Lower lobe of right lung (tissue), 2 donors: ENCODE data around the gene ASB10. TPM values are rescaled to one million over a fixed set of nuclear protein-coding genes. Genes with fewer than 3 reads are reported as not detected.

Experiments
- ATAC-seq, 2 donors: fragments of 200-7000 bp; cut with Tn5 transposase; one replicate each; pipeline ENCODE4 v1.9.1; 2020 to 2022; ENCODE audit warnings: mild to moderate bottlenecking in 2 of 2, moderate library complexity in 2 of 2
- DNase-seq: peaks from one replicate; pipeline ENCODE4 v3.0.0-alpha.2; 2020
- H3K27ac ChIP-seq: fragments of 200-600 bp; one replicate; pipeline ENCODE4 v1.8.0; 2022
- H3K27me3 ChIP-seq: fragments of 200-600 bp; one replicate; pipeline ENCODE4 v1.8.0; 2022; ENCODE audit warnings: low read depth
- H3K36me3 ChIP-seq: fragments of 200-600 bp; one replicate; pipeline ENCODE4 v1.8.0; 2022; ENCODE audit warnings: mild to moderate bottlenecking
- H3K4me1 ChIP-seq: fragments of 200-600 bp; one replicate; pipeline ENCODE4 v1.8.0; 2022
- H3K4me3 ChIP-seq: fragments of 200-600 bp; one replicate; pipeline ENCODE4 v1.8.0; 2022; ENCODE audit warnings: mild to moderate bottlenecking
- H3K9me3 ChIP-seq: fragments of 200-600 bp; one replicate; pipeline ENCODE4 v1.8.0; 2022
- CTCF ChIP-seq: fragments of 200-600 bp; IDR thresholded peaks from one replicate; pipeline ENCODE4 v1.8.0; 2022; ENCODE audit warnings: antibody characterized with exemption, mild to moderate bottlenecking
- intact Hi-C: fragments of 100-400 bp; cut with DNase I; formaldehyde crosslinking; loops from one replicate; pipeline ENCODE4 v1.11.0; 2022
- total RNA-seq: library from RNA; stranded (reverse); fragmentation: NEBNext Ultra II Directional; extraction: Animal tissue kit (Norgen Biotek cat#: 25700); gene quantifications from one replicate; pipeline ENCODE4 v1.2.1, GENCODE V29; 2021
- donor health status: DM: no; HTN: yes; CAD: no; lungs with severe emphysema.

The ASB10 gene
- total RNA-seq, 1 donor from 2014 or later: not detected

GRCh38 chr7:151232917-151233701 is 46.1 kb upstream of the ASB10 start:
- intact Hi-C loops: no loop called here
- Histone ChIP-seq H3K27me3 (no peaks in the 10 kb centered on the region), H3K9me3 (no peaks in the 10 kb centered on the region), H3K27ac (peak overlapping the region; percentile 76), H3K4me1 (peaks cover 18% of the 10 kb centered on the region), H3K36me3 (peaks cover 37% of the 10 kb centered on the region), H3K4me3 (peak overlapping the region; percentile 74)
- no peak for TF ChIP-seq CTCF
- DNase-seq: no peak
- ATAC-seq: peak; percentile 74 to 76

GRCh38 chr7:151232091-151232916 is 45.3 kb upstream of the ASB10 start, which contains the start of gene CHPF2:
TSS of gene CHPF2 (plus strand) at chr7:151232483. CDS start at chr7:151234012, 1,529 bp downstream.
- H3K4me1 ChIP-seq: peaks cover 24% of the 10 kb centered on the region
- no peaks in the 10 kb centered on the region for H3K27me3 ChIP-seq
- H3K9me3 ChIP-seq: no peaks in the 10 kb centered on the region
- peak within 1 kb of the TSS; percentile 76 for H3K27ac ChIP-seq
- DNase-seq: peak; percentile 97
- intact Hi-C loops: no loop called here
- H3K4me3 ChIP-seq: peak within 1 kb of the TSS; percentile 74
- no peak for TF ChIP-seq CTCF
- peaks cover 29% of the 10 kb centered on the region for H3K36me3 ChIP-seq
- peak; percentile 96 to 98 for ATAC-seq

GRCh38 chr7:151231080-151231479 is 44.0 kb upstream of the ASB10 start:
- H3K4me1 ChIP-seq: peaks cover 29% of the 10 kb centered on the region
- H3K27ac ChIP-seq: no peak overlapping the region
- no peak for DNase-seq
- H3K9me3 ChIP-seq: no peaks in the 10 kb centered on the region
- H3K27me3 ChIP-seq: no peaks in the 10 kb centered on the region
- no peak for ATAC-seq
- H3K36me3 ChIP-seq: peaks cover 17% of the 10 kb centered on the region
- intact Hi-C loops: no loop called here
- TF ChIP-seq CTCF: no peak
- no peak overlapping the region for H3K4me3 ChIP-seq

- Histone ChIP-seq H3K4me1 (peaks cover 36% of the 10 kb centered on the region), H3K4me3 (no peak overlapping the region), H3K27ac (no peak overlapping the region), H3K36me3 (peaks cover 11% of the 10 kb centered on the region), H3K27me3 (no peaks in the 10 kb centered on the region), H3K9me3 (no peaks in the 10 kb centered on the region)
- no peak for TF ChIP-seq CTCF
- ATAC-seq: no peak
- no peak for DNase-seq
- intact Hi-C loops: no loop called here
Observed at GRCh38 chr7:151229249-151229648, 42.2 kb upstream of the ASB10 start.

GRCh38 chr7:151228024-151228866 is 41.2 kb upstream of the ASB10 start:
- intact Hi-C loops: no loop called here
- H3K27ac ChIP-seq: peak overlapping the region; percentile 80
- H3K4me3 ChIP-seq: peak overlapping the region; percentile 90
- peaks cover 21% of the 10 kb centered on the region for H3K36me3 ChIP-seq
- ATAC-seq (no peak), DNase-seq (no peak)
- H3K4me1 ChIP-seq: peaks cover 26% of the 10 kb centered on the region
- no peak for TF ChIP-seq CTCF
- no peaks in the 10 kb centered on the region for H3K27me3 ChIP-seq
- no peaks in the 10 kb centered on the region for H3K9me3 ChIP-seq
